ENCODE measurements around the gene ARHGEF33.
A peak's percentile ranks its signal among the peaks of the same experiment; 100 is the strongest.

The ARHGEF33 gene

DNA sequence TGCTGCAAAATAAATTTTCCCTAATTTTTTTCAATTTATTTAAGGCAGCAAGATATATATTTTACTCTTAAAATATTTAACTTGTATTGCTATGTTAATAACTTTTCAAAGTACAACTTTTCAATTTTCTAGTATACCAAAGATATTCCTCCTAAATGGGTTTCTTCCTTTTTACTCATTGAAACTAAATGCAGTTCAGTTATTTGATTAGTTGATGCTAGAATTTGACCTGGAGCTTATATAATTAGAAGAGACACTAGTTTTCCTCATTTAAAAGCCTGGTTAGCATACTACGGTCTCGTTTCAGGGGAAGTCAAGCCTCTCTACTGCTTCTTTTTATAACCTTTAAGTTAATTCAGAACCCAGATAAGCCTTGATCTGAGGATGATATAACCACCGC, at the start of gene ARHGEF33:
ARHGEF33 (plus strand) TSS at position 301 of the 400 bp plus-strand sequence. CDS start 29,573 bp downstream, outside the sequence.
- DNase-seq = no peak

DNA sequence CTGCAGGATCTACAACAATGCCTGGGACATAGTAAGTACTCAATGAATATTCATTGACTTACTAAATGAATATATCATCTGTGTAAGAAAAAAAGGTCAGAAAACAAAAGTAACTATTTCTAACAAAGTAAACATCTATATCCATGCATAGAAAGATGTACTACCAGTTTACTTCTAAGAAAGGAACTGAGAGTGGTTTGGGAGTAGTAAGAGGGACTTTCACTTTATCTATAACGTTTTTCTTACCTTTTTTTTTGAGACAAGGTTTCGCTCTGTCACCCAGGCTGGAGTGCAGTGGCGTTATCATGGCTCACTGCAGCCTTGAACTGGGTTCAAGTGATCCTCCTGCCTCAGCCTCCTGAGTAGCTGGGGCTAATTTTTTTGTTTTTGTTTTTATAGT, 39.6 kb upstream of the ARHGEF33 start:
- DNase-seq = no peak

DNA sequence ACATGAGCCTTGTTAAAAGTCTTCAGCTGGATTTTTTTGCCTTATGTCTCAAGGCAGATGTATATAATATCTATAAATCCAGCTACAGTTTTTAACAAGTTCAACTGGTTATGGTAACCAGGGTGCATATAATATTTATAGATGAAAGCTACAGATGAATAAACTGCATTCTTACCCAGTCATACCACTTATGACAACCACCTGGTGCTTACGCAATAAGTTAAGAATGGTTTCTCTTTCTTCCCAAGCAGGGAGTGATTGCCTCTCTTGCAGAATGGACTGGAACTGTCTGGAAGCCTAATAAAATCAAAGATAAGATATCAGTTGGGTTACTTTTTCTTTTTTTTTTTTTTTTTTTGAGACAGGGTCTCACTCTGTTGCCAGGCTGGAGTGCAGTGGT, 33.5 kb upstream of the ARHGEF33 start:
- no peak for DNase-seq

DNA sequence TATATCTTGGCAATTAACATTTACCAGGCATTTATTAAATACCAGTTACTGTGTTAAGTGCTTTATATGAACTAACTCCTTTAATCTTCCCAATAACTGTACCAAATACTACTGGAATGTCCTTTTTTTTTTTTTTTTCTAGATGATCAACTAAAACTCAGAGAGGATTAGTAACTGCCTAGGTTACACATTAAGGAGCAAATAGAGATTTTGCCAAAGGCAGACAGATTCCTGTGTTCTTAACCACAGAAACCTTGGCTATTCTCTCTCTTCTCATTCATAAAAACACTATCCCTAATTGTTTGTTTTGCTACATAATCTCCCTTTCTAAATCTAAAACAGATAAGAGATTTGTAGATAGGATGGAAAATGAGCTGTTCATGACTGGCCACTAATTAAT, 27.2 kb upstream of the ARHGEF33 start:
- no peak for DNase-seq

GRCh38 chr2:38863061-38863695, 26.5 kb upstream of the ARHGEF33 start:
- DNase-seq = no peak

GRCh38 chr2:38866773-38867443, 22.8 kb upstream of the ARHGEF33 start:
- DNase-seq = no peak

GRCh38 chr2:38871432-38871831, 18.2 kb upstream of the ARHGEF33 start:
- no peak for DNase-seq

- DNase-seq = no peak
These were observed 15.9 kb upstream of the ARHGEF33 start for GRCh38 chr2:38873763-38874162.

DNA sequence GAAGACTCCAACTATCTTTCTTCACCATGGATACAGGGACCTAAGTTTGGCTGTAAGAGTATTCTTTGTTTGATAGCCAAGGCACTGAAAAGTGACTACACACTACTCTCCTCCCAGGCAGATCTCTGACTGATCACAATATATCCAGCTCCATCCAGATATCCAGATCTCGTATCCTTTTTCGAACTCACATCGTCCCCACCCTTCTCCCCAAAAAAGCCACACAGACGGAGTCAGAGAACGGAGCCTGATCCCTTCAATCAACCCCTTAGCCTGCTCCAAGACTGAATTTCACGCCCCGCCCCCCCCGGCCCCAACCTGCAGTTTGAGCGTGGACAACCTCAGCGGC, 14.5 kb upstream of the ARHGEF33 start:
- no peak for DNase-seq

DNA sequence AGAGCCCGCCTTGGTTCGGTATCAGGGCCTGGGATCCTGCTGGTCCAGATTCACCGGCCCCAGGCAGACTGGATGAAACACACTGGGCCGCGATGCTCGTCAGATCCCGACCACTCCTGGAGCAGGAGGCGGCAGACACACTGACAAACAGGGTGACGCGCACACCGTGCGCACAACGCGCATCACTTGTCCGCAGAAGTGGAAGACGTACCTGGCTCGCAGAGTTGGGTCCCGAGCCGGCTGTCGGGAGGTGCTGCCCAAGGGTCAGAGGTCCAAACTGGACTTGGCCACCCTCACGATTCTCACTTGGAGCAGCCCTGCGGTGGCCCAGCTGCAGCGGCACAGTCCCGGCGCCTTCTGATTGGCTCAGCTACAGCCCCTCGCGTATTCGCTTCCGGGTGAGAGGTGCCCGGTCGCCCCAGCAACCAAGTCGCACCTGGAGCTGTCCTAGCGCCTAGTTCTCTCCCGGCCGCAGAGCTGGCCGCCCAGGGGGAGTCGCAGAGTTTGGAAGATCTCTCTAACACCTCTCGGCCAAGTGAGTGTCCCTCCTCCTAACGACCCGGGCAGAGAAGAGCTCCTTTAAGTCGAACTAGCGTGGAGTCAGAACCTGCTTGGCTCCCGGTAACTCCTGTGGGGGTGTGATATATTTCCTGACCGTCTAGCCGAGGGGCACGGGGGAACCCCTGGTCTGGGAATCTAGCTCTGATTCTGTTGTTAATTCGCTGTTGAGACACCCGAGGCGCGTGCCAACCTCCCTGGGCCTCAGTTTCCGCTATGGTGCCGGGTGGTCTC, 13.9 kb upstream of the ARHGEF33 start, which contains the start of the genes DHX57 and MORN2:
DHX57 (minus strand) TSS at position 359 of the 792 bp plus-strand sequence. CDS start 7,529 bp downstream, outside the sequence.
MORN2 (plus strand) TSS at position 401 of the 792 bp plus-strand sequence.
- DNase-seq = peak; percentile 85

- no peak for DNase-seq
These were observed 13.3 kb upstream of the ARHGEF33 start for GRCh38 chr2:38876407-38876806.

GRCh38 chr2:38886063-38886462, 3.6 kb upstream of the ARHGEF33 start:
- no peak for DNase-seq

- no peak for DNase-seq
These were observed 2.3 kb upstream of the ARHGEF33 start for GRCh38 chr2:38887347-38887746.

GRCh38 chr2:38887902-38888554, 1.6 kb upstream of the ARHGEF33 start:
- DNase-seq = no peak

DNA sequence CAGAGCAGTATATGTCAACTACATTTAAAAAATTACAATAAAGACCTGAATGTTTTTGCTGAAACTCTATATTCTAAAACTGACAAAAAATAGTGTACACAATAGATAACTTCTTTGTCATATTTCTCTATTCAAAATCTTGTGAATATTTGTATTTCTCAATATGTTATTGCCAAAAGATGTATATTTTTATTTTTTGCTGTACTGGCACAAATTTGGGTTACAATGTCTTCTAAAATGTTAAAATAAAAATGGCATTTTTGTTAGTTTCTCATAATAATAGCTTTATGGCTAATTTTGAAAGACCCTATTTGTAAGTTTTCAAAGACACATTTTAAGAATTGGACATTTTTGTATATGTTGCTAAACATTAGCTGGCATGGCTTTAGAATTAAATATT, 630 bp upstream of the ARHGEF33 start:
- DNase-seq = no peak

- DNase-seq = no peak
These were observed 3.1 kb downstream of the ARHGEF33 start for GRCh38 chr2:38892819-38893218.

DNA sequence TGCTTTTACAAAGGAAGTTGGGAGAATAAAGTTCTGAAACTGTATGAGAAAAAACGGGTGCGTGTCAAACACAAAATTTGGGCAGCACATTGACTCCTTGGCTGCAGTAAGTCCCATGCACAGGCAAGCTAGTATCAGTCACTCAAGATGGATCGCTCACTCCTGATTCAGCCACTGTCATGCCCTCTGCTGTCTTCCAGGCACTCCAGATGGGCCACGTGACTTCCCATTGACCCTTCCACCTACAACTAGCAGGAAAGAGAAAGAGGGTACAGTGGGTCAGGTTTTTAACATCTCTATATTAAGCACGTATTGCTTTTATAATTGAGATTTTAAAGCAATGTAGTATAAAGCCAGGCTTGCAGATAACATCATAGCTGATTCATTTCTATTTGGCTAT, 8.6 kb downstream of the ARHGEF33 start:
- DNase-seq = no peak

GRCh38 chr2:38900726-38901125, 11.1 kb downstream of the ARHGEF33 start:
- no peak for DNase-seq

DNA sequence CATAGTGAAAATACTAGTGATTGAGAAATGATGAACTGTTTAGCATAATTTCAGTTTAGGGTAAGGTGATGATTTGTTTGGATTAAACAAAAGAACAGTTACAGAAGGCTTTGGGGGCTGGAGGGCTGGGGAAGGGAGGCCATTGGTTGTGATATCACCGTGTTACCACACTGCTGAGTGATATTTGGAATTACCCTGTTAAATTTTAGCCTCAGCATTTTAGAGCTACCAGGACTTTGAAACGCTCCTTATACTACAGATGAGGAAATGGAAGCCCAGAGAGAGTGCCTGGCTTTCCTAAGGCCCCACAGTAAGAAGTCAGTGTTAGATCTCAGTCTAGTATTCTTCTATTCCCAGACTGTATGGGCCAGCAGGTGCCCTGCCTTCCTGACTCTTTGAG, 15.6 kb downstream of the ARHGEF33 start:
- DNase-seq = no peak

- no peak for DNase-seq
These were observed 17.6 kb downstream of the ARHGEF33 start for GRCh38 chr2:38907242-38907641.

- DNase-seq = no peak
These were observed 18.3 kb downstream of the ARHGEF33 start for GRCh38 chr2:38907743-38908562.

- no peak for DNase-seq
These were observed 20.2 kb downstream of the ARHGEF33 start for GRCh38 chr2:38909872-38910271.
